Activated CD8-positive, alpha-beta memory T cell treated with anti-CD3 and anti-CD28 coated beads for 24 hours (primary cell): ENCODE results near the gene CTNNAL1.

Experiments
- DNase-seq: peaks from one replicate; pipeline ENCODE4 v3.0.0-alpha.2; 2020

The CTNNAL1 gene

GRCh38 chr9:109027176-109027575 lies 13.9 kb upstream of the CTNNAL1 start:
- DNase-seq = no peak

GRCh38 chr9:109026306-109026705 lies 13.0 kb upstream of the CTNNAL1 start:
- no peak for DNase-seq

GRCh38 chr9:109022873-109023272 lies 9.6 kb upstream of the CTNNAL1 start:
- DNase-seq = no peak

GRCh38 chr9:109020581-109021511 lies 7.5 kb upstream of the CTNNAL1 start:
- no peak for DNase-seq

- no peak for DNase-seq
Observed at GRCh38 chr9:109020113-109020512, 6.8 kb upstream of the CTNNAL1 start.

- no peak for DNase-seq
Observed at GRCh38 chr9:109019420-109019819, 6.1 kb upstream of the CTNNAL1 start.

GRCh38 chr9:109017493-109017892 lies 4.2 kb upstream of the CTNNAL1 start:
- no peak for DNase-seq

- DNase-seq = no peak
Observed at GRCh38 chr9:109017061-109017460, 3.8 kb upstream of the CTNNAL1 start.

- DNase-seq = no peak
Observed at GRCh38 chr9:109016132-109016531, 2.8 kb upstream of the CTNNAL1 start.

- DNase-seq = no peak
Observed at GRCh38 chr9:109014608-109015280, 1.4 kb upstream of the CTNNAL1 start.

GRCh38 chr9:109013679-109014607 lies 644 bp upstream of the CTNNAL1 start:
- DNase-seq = no peak

GRCh38 chr9:109012009-109012875 lies 1.1 kb downstream of the CTNNAL1 start:
- peak; percentile 84 for DNase-seq

- DNase-seq = no peak
Observed at GRCh38 chr9:109011231-109011671, 2.0 kb downstream of the CTNNAL1 start.

GRCh38 chr9:109010746-109011145 lies 2.6 kb downstream of the CTNNAL1 start:
- peak; percentile 61 for DNase-seq

- DNase-seq = no peak
Observed at GRCh38 chr9:109005678-109006077, 7.6 kb downstream of the CTNNAL1 start.

GRCh38 chr9:109003116-109003515 lies 10.2 kb downstream of the CTNNAL1 start:
- no peak for DNase-seq

GRCh38 chr9:109002141-109002540 lies 11.2 kb downstream of the CTNNAL1 start:
- no peak for DNase-seq

- no peak for DNase-seq
Observed at GRCh38 chr9:109001275-109001676, 12.0 kb downstream of the CTNNAL1 start.

- no peak for DNase-seq
Observed at GRCh38 chr9:108997112-108997511, 16.2 kb downstream of the CTNNAL1 start.

- no peak for DNase-seq
Observed at GRCh38 chr9:108996643-108997042, 16.7 kb downstream of the CTNNAL1 start.

GRCh38 chr9:108994695-108995094 lies 18.6 kb downstream of the CTNNAL1 start:
- DNase-seq = no peak

GRCh38 chr9:108991479-108991878 lies 21.8 kb downstream of the CTNNAL1 start:
- DNase-seq = no peak
